RWPE2 (cell line): ENCODE measurements around the gene SUPT3H.

ENCODE experiments used
- ATAC-seq: fragments of 200-7000 bp; cut with Tn5 transposase; 3 replicates; pipeline ENCODE4 v1.9.1; 2021; ENCODE audit warnings: low read depth
- DNase-seq: peaks from one replicate; pipeline ENCODE4 v3.0.0-alpha.2; 2020; ENCODE audit warnings: low spot score
- H3K27ac ChIP-seq: fragments of 450-650 bp; 2 replicates; pipeline ENCODE4 v1.5.1; 2017; ENCODE audit warnings: mild to moderate bottlenecking; ENCODE audit not compliant: poor library complexity, severe bottlenecking
- H3K27me3 ChIP-seq: fragments of 250-450 bp; sonication (Bioruptor Pico); 2 replicates; pipeline ENCODE4 v1.5.1; 2021; ENCODE audit warnings: mild to moderate bottlenecking, moderate library complexity; ENCODE audit not compliant: insufficient read depth, poor library complexity, severe bottlenecking
- H3K36me3 ChIP-seq: fragments of 250-450 bp; sonication (Bioruptor Pico); 2 replicates; pipeline ENCODE4 v1.5.1; 2020; ENCODE audit warnings: low read depth, mild to moderate bottlenecking, moderate library complexity
- H3K4me1 ChIP-seq: fragments of 250-450 bp; sonication (Bioruptor Pico); 2 replicates; pipeline ENCODE4 v1.5.1; 2021; ENCODE audit warnings: mild to moderate bottlenecking, moderate library complexity; ENCODE audit not compliant: insufficient read depth, poor library complexity, severe bottlenecking
- H3K4me3 ChIP-seq: fragments of 250-450 bp; sonication (Bioruptor Pico); 2 replicates; pipeline ENCODE4 v1.5.1; 2021; ENCODE audit warnings: mild to moderate bottlenecking, moderate library complexity; ENCODE audit not compliant: severe bottlenecking
- H3K9me3 ChIP-seq: fragments of 250-450 bp; sonication (Bioruptor Pico); 2 replicates; pipeline ENCODE4 v1.5.1; 2021; ENCODE audit warnings: mild to moderate bottlenecking, moderate library complexity; ENCODE audit not compliant: severe bottlenecking
- CTCF ChIP-seq: fragments of 450-650 bp; IDR thresholded peaks from one replicate; pipeline ENCODE4 v1.5.1; 2017; ENCODE audit warnings: mild to moderate bottlenecking, moderate library complexity; ENCODE audit not compliant: poor library complexity, severe bottlenecking

The SUPT3H gene

GRCh38 chr6:44787254-44787834 is 590.4 kb downstream of the SUPT3H start:
- H3K9me3 ChIP-seq, result peaks cover 2% of the 10 kb centered on the region
- no peaks in the 10 kb centered on the region for H3K36me3 ChIP-seq
- no peaks in the 10 kb centered on the region for H3K4me1 ChIP-seq
- no peaks in the 10 kb centered on the region for H3K27me3 ChIP-seq
- ATAC-seq (no peak), DNase-seq (no peak)
- H3K27ac ChIP-seq, result no peak overlapping the region
- TF ChIP-seq CTCF, result no peak
- H3K4me3 ChIP-seq, result no peak overlapping the region

GRCh38 chr6:44785130-44785529 is 592.6 kb downstream of the SUPT3H start:
- no peak for TF ChIP-seq CTCF
- H3K36me3 ChIP-seq, result no peaks in the 10 kb centered on the region
- no peaks in the 10 kb centered on the region for H3K27me3 ChIP-seq
- no peak overlapping the region for H3K27ac ChIP-seq
- DNase-seq (no peak), ATAC-seq (peak; percentile 58; the same call in 1 of the 3 replicates)
- H3K4me3 ChIP-seq, result no peak overlapping the region
- peaks cover 2% of the 10 kb centered on the region for H3K9me3 ChIP-seq
- H3K4me1 ChIP-seq, result no peaks in the 10 kb centered on the region

- ATAC-seq, result no peak
- DNase-seq, result no peak
- no peak overlapping the region for H3K27ac ChIP-seq
These were observed 593.5 kb downstream of the SUPT3H start for GRCh38 chr6:44784195-44784594.

GRCh38 chr6:44782892-44783291 is 594.8 kb downstream of the SUPT3H start:
- ATAC-seq, result no peak
- Histone ChIP-seq H3K9me3 (peaks cover 2% of the 10 kb centered on the region), H3K27ac (no peak overlapping the region), H3K4me3 (no peak overlapping the region), H3K27me3 (no peaks in the 10 kb centered on the region), H3K36me3 (no peaks in the 10 kb centered on the region), H3K4me1 (no peaks in the 10 kb centered on the region)
- no peak for DNase-seq
- no peak for TF ChIP-seq CTCF

More at GRCh38 chr6:44784195-44784594, 593.5 kb downstream of the SUPT3H start:
- Histone ChIP-seq H3K4me3 (no peak overlapping the region), H3K9me3 (peaks cover 2% of the 10 kb centered on the region), H3K36me3 (no peaks in the 10 kb centered on the region), H3K4me1 (no peaks in the 10 kb centered on the region), H3K27me3 (no peaks in the 10 kb centered on the region)
- TF ChIP-seq CTCF, result no peak

- TF ChIP-seq CTCF, result no peak
- H3K27ac ChIP-seq, result no peak overlapping the region
- H3K36me3 ChIP-seq, result no peaks in the 10 kb centered on the region
- ATAC-seq (no peak), DNase-seq (no peak)
- H3K9me3 ChIP-seq, result peaks cover 2% of the 10 kb centered on the region
- H3K27me3 ChIP-seq, result no peaks in the 10 kb centered on the region
- H3K4me1 ChIP-seq, result no peaks in the 10 kb centered on the region
- H3K4me3 ChIP-seq, result no peak overlapping the region
These were observed 595.7 kb downstream of the SUPT3H start for GRCh38 chr6:44781912-44782597.
